ENCODE measurements around the gene HTT.

DNA sequence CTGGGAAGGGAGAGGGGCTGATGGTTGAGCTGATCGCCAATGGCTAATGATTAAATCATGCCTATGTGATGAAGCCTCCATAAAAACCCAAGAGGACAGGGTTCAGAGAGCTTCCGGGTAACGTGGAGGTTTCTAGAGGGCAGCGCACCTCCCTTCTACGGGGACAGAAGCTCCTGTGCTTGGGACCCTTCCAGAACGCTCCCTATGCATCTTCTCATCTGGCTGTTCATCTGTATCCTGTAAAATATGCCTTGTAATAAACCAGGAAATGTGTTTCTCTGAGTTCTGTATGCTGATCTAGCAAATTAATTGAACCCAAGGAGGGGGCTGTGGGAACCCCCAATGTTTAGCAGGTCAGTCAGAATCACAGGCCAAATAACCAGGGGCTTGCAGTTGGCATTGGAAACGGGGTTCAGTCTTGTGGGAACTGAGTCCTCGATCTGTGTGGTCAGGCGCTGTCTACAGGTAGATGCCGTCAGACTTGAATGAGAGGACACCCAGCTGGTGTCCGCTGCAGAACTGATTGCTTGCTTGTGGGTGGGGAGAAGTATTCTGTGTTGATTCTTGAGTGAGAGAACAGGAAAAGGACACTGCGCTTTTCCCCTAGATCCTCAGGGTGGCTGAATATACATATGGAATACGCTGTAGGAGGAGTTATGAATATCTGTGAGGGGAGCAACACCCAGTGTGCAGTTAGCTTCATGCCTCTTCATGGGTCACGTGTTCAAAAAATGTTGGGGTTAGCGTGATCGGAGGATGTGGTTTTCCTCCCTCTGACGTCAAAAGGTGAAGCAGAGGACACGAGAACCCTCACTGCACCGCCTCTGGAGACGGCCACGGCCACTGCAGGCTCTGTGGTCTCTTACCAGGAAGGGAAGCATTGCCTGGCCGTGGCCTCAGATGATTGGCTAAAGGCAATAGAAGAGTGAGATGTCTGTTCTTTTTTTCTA lies 29.3 kb upstream of the HTT start:
- no peak for TF ChIP-seq SMC3 (IDR thresholded peaks at IDR 0.05; ENCODE audit: low read length)
- TF ChIP-seq, protein P1, sequence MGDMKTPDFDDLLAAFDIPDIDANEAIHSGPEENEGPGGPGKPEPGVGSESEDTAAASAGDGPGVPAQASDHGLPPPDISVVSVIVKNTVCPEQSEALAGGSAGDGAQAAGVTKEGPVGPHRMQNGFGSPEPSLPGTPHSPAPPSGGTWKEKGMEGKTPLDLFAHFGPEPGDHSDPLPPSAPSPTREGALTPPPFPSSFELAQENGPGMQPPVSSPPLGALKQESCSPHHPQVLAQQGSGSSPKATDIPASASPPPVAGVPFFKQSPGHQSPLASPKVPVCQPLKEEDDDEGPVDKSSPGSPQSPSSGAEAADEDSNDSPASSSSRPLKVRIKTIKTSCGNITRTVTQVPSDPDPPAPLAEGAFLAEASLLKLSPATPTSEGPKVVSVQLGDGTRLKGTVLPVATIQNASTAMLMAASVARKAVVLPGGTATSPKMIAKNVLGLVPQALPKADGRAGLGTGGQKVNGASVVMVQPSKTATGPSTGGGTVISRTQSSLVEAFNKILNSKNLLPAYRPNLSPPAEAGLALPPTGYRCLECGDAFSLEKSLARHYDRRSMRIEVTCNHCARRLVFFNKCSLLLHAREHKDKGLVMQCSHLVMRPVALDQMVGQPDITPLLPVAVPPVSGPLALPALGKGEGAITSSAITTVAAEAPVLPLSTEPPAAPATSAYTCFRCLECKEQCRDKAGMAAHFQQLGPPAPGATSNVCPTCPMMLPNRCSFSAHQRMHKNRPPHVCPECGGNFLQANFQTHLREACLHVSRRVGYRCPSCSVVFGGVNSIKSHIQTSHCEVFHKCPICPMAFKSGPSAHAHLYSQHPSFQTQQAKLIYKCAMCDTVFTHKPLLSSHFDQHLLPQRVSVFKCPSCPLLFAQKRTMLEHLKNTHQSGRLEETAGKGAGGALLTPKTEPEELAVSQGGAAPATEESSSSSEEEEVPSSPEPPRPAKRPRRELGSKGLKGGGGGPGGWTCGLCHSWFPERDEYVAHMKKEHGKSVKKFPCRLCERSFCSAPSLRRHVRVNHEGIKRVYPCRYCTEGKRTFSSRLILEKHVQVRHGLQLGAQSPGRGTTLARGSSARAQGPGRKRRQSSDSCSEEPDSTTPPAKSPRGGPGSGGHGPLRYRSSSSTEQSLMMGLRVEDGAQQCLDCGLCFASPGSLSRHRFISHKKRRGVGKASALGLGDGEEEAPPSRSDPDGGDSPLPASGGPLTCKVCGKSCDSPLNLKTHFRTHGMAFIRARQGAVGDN (CRISPR knock-in tag; IDR thresholded peaks at IDR 0.05): no peak
- no peak for TF ChIP-seq RAD21 (CRISPR knock-in tag; IDR thresholded peaks at IDR 0.05)
- TF ChIP-seq ZNF496 (CRISPR knock-in tag; IDR thresholded peaks at IDR 0.05; ENCODE audit: insufficient replicate concordance): no peak
- no peak for TF ChIP-seq SIN3A (IDR thresholded peaks at IDR 0.05; ENCODE audit: borderline replicate concordance, low read depth, low read length)
- no peak for TF ChIP-seq MAFG (CRISPR knock-in tag; IDR thresholded peaks at IDR 0.05)
- TF ChIP-seq ZNF251 (CRISPR knock-in tag; IDR thresholded peaks at IDR 0.05): no peak
- TF ChIP-seq EP300 (IDR thresholded peaks at IDR 0.05; ENCODE audit: low read depth in 2 of 2, low read length in 2 of 2): no peak
- TF ChIP-seq EP300 (CRISPR knock-in tag; IDR thresholded peaks at IDR 0.05; ENCODE audit: borderline replicate concordance): no peak
- no peak for TF ChIP-seq ZNF619 (CRISPR knock-in tag; IDR thresholded peaks at IDR 0.05)

Data from HepG2 (cell line).